ENCODE data around the gene AVEN. TPM values are rescaled to one million over a fixed set of nuclear protein-coding genes. Genes with fewer than 3 reads are reported as not detected.

Gene AVEN
- total and polyA plus RNA-seq, 9 of the 15 experiments (the other 6 are each of a cell fraction or from before 2014, with no cell fraction given), result 1.5 to 6.4 (median 4.7) TPM

GRCh38 chr15:34038023-34038870 lies 757 bp downstream of the AVEN start (continued):
- TF ChIP-seq USF2 (CRISPR knock-in tag; IDR thresholded peaks at IDR 0.05) (no peak), MITF (IDR thresholded peaks at IDR 0.05) (no peak), SRSF3 (IDR thresholded peaks at IDR 0.05; ENCODE audit: insufficient read depth, low read length) (no peak), KAT8 (IDR thresholded peaks at IDR 0.05; ENCODE audit: low read depth) (no peak), FOS (IDR thresholded peaks at IDR 0.05; ENCODE audit: extremely low read depth, insufficient read length) (no peak), BDP1 (IDR thresholded peaks at IDR 0.05; ENCODE audit: insufficient read depth, insufficient read length) (no peak), RNF219 (CRISPR knock-in tag; IDR thresholded peaks at IDR 0.05) (no peak), KDM2B (CRISPR knock-in tag; IDR thresholded peaks at IDR 0.05) (peak; percentile 28; the same call in 1 of the 2 replicates), ARID3A (IDR thresholded peaks at IDR 0.05; ENCODE audit: borderline replicate concordance, low read depth, low read length) (no peak), TBL1XR1 (IDR thresholded peaks at IDR 0.05; ENCODE audit: low read length in 2 of 2) (no peak), MYC (IDR thresholded peaks at IDR 0.05; ENCODE audit: low read depth, low read length) (peak; percentile 80), MYC (CRISPR knock-in tag; IDR thresholded peaks at IDR 0.05; ENCODE audit: borderline replicate concordance, low read depth) (no peak), MTA3 (IDR thresholded peaks at IDR 0.05; ENCODE audit: borderline replicate concordance) (0 out of 2 replicates have a peak, but pooled peaks have one; percentile 14), ZNF780A (CRISPR knock-in tag; IDR thresholded peaks at IDR 0.05) (no peak), PCBP1 (IDR thresholded peaks at IDR 0.05; ENCODE audit: low read depth, low read length, poor library complexity, severe bottlenecking) (no peak), GABPB1 (CRISPR knock-in tag; IDR thresholded peaks at IDR 0.05) (no peak), MAZ (CRISPR knock-in tag; conservative IDR thresholded peaks at IDR 0.05 in 1 of 2, IDR thresholded peaks at IDR 0.05 in 1 of 2) (no peak)
